Epithelial cell of esophagus (primary cell): Measurements from ENCODE around the gene MBP.
A peak's percentile ranks its signal among the peaks of the same experiment; 100 is the strongest.

Source experiments
- DNase-seq: peaks from one replicate; pipeline ENCODE4 v3.0.0; 2010; ENCODE audit warnings: low read depth
- H3K4me3 ChIP-seq: 2 replicates; pipeline ENCODE4 v1.5.1; 2011; ENCODE audit warnings: mild to moderate bottlenecking, low read length, control low read depth
- CTCF ChIP-seq: IDR thresholded peaks from 2 replicates; pipeline ENCODE4 v1.5.1; 2011; ENCODE audit warnings: low read depth, mild to moderate bottlenecking, low read length, control low read depth, inconsistent platforms; ENCODE audit not compliant: insufficient read depth; ENCODE audit errors: missing control alignments

MBP gene

GRCh38 chr18:76986406-76986805 is 146.2 kb downstream of the MBP start:
- TF ChIP-seq CTCF, result no peak
- no peak for DNase-seq
- H3K4me3 ChIP-seq, result no peak overlapping the region

- TF ChIP-seq CTCF, result no peak
- no peak for DNase-seq
- no peak overlapping the region for H3K4me3 ChIP-seq
Observed at GRCh38 chr18:76985951-76986236, 146.7 kb downstream of the MBP start.

- DNase-seq, result no peak
- H3K4me3 ChIP-seq, result no peak overlapping the region
- no peak for TF ChIP-seq CTCF
Observed at GRCh38 chr18:76985156-76985950, 147.2 kb downstream of the MBP start.

- no peak for DNase-seq
- TF ChIP-seq CTCF, result no peak
- H3K4me3 ChIP-seq, result no peak overlapping the region
Observed at GRCh38 chr18:76984193-76985155, 148.1 kb downstream of the MBP start.

GRCh38 chr18:76983613-76984051 is 149.0 kb downstream of the MBP start:
- no peak for DNase-seq
- no peak overlapping the region for H3K4me3 ChIP-seq
- no peak for TF ChIP-seq CTCF

GRCh38 chr18:76982841-76983583 is 149.6 kb downstream of the MBP start:
- H3K4me3 ChIP-seq, result no peak overlapping the region
- peak; percentile 97 for DNase-seq
- TF ChIP-seq CTCF, result peak; percentile 95
